T-helper 2 cell treated with Interferon-gamma antibody and Interleukin-4, amounts not matched to agents 5 μg/mL and 100 μg/mL, for 36 hours (primary cell): ENCODE measurements around the gene KCTD19.

Experiments
- DNase-seq: peaks from one replicate; pipeline ENCODE4 v3.0.0; 2021; ENCODE audit warnings: low spot score
- H3K27ac Mint-ChIP-seq: one replicate; pipeline ENCODE4 v1.8.0; 2021; ENCODE audit warnings: mild to moderate bottlenecking, mixed read lengths
- H3K27me3 Mint-ChIP-seq: one replicate; pipeline ENCODE4 v1.8.0; 2021; ENCODE audit warnings: low read depth, mixed read lengths
- H3K36me3 Mint-ChIP-seq: one replicate; pipeline ENCODE4 v1.8.0; 2021; ENCODE audit warnings: low read depth, mixed read lengths
- H3K4me1 Mint-ChIP-seq: one replicate; pipeline ENCODE4 v1.8.0; 2021; ENCODE audit warnings: low read depth, mixed read lengths
- H3K4me3 Mint-ChIP-seq: one replicate; pipeline ENCODE4 v1.8.0; 2022; ENCODE audit warnings: mild to moderate bottlenecking, moderate library complexity, mixed read lengths
- H3K9me3 Mint-ChIP-seq: one replicate; pipeline ENCODE4 v1.8.0; 2021; ENCODE audit warnings: mixed read lengths

KCTD19 gene

DNA sequence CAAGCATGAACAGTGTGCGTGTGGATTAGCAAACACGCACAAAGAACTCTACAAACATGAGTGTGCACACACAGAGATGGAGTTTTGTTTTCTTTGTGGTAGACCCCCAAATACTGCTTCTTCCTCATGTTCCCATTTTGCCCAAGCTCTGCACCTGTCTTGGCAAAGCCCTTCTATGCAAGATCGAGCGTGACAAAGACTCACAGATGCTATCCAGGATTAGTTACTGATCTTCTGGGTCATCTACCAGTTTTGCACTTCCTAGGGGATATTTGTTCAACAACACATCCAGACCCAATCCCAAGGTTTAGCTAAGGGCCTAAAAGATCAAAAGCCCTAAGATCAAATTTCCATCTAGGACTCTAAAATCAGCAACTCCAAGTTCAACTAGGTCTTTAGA, 16.1 kb upstream of the KCTD19 start:
- Mint-ChIP-seq H3K9me3 (no peaks in the 10 kb centered on the region), H3K27ac (no peak overlapping the region), H3K4me3 (no peak overlapping the region), H3K27me3 (peaks cover 7% of the 10 kb centered on the region), H3K4me1 (no peaks in the 10 kb centered on the region), H3K36me3 (no peaks in the 10 kb centered on the region)
- DNase-seq = no peak

- Mint-ChIP-seq H3K27me3 (peaks cover 6% of the 10 kb centered on the region), H3K4me3 (no peak overlapping the region), H3K27ac (no peak overlapping the region), H3K4me1 (no peaks in the 10 kb centered on the region), H3K9me3 (no peaks in the 10 kb centered on the region), H3K36me3 (no peaks in the 10 kb centered on the region)
- no peak for DNase-seq
Measured at GRCh38 chr16:67341250-67341649, 14.7 kb upstream of the KCTD19 start.

DNA sequence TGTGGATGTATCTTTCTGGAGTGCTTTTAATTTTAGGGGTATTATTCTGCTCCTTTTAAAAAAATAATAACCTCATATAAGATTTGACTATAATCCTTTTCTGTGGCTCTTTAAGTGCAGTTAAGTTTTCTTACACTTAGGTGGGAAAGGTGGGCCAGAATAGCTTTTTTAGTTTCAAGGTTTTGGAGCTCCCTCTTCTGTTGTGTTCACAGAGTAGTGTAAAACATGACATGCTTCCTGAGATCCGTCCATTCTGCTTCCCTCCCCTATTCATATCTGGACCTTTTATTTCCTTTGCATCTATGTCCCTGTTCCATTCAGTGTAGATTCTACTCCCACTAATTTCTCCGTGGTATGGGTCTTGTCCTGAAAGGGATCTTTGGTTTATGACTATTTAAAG, 12.9 kb upstream of the KCTD19 start:
- Mint-ChIP-seq H3K4me3 (no peak overlapping the region), H3K27ac (no peak overlapping the region), H3K27me3 (peaks cover 4% of the 10 kb centered on the region), H3K4me1 (no peaks in the 10 kb centered on the region), H3K9me3 (peaks cover 4% of the 10 kb centered on the region), H3K36me3 (no peaks in the 10 kb centered on the region)
- no peak for DNase-seq

DNA sequence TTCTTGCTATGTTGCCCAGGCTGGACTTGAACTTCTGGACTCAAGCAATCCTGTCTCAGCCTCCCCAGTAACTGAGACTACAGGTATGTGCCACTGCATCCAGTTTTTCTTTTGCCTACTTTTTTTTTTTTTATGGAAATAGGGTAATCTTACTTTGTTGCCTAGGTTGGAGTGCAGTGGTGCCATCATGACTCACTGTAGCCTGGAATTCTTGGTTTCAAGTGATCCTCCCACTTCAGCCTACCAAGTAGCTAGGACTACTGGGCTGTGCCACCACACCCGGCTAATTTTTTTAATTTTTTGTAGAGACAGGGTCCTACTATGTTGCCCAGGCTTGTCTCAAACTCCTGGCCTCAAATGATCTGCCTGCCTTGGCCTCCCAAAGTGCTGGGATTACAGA, 10.1 kb upstream of the KCTD19 start:
- Mint-ChIP-seq H3K4me1 (no peaks in the 10 kb centered on the region), H3K9me3 (peaks cover 4% of the 10 kb centered on the region), H3K36me3 (no peaks in the 10 kb centered on the region), H3K27me3 (peaks cover 2% of the 10 kb centered on the region), H3K4me3 (no peak overlapping the region), H3K27ac (no peak overlapping the region)
- no peak for DNase-seq

DNA sequence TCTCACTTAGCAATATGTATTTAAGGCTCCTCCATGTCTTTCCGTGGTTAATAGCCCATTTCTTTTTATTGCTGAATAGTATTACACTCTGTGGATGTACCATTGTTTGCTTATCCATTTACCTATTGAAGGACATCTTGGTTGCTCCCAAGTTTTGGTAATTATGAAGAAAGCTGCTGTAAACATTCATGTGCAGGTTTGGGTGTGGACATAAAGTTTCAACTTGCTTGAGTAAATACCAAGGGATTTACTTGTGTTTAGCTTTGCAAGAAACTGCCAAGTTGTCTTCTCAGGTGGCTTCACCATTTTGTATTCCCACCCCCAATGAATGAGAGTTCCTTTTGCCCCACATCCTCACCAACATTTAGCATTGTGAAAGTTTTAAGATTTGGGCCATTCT, 9.6 kb upstream of the KCTD19 start:
- H3K36me3 Mint-ChIP-seq = no peaks in the 10 kb centered on the region
- peaks cover 2% of the 10 kb centered on the region for H3K27me3 Mint-ChIP-seq
- no peak overlapping the region for H3K27ac Mint-ChIP-seq
- H3K4me3 Mint-ChIP-seq = no peak overlapping the region
- DNase-seq = no peak
- H3K4me1 Mint-ChIP-seq = no peaks in the 10 kb centered on the region
- H3K9me3 Mint-ChIP-seq = peaks cover 4% of the 10 kb centered on the region

GRCh38 chr16:67333315-67333714, 6.8 kb upstream of the KCTD19 start:
- Mint-ChIP-seq H3K27ac (no peak overlapping the region), H3K9me3 (peaks cover 4% of the 10 kb centered on the region), H3K27me3 (peaks cover 7% of the 10 kb centered on the region), H3K4me3 (no peak overlapping the region), H3K4me1 (no peaks in the 10 kb centered on the region), H3K36me3 (no peaks in the 10 kb centered on the region)
- no peak for DNase-seq

DNA sequence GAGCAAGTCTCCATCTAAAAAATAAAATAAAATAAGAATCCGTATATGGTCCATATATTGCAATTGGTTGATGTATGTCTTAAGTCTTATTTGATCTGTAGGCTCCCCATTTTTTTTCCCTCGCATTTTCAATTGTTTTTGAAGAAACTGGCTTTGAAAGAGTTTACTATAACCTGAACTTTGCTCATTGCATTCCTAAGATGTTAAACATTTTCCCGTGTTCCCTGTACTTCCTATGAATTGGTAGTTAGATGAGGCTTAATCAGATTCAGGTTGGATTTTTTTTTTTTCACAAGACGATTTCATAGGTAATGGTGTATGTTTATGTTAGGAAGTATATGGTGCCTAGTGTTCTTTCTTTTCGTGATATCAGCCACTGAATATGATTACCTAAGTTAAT, 3.4 kb upstream of the KCTD19 start:
- peaks cover 4% of the 10 kb centered on the region for H3K9me3 Mint-ChIP-seq
- H3K36me3 Mint-ChIP-seq = peaks cover 2% of the 10 kb centered on the region
- H3K4me3 Mint-ChIP-seq = no peak overlapping the region
- no peak overlapping the region for H3K27ac Mint-ChIP-seq
- H3K27me3 Mint-ChIP-seq = peaks cover 27% of the 10 kb centered on the region
- no peak for DNase-seq
- H3K4me1 Mint-ChIP-seq = peaks cover 7% of the 10 kb centered on the region

DNA sequence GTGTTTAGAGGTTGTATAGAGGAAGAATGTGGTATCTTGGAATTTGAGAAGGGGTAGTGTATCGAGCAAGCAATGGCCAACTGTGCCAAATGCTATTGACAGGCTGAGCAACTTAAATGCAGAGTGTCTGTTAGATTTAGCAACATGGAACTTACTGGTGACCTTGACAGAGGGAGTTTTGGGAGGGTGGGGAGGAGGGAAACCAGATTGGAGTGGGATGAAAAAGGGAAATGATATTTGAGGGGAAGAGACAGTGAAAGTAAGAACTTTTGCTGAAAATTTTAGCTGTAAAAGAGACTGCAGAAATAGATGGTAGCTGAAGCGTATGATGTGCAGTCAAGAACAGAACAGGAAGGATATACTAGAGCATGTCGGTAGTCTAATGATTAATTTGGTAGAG, 1.2 kb upstream of the KCTD19 start:
- no peak overlapping the region for H3K4me3 Mint-ChIP-seq
- no peak for DNase-seq
- no peaks in the 10 kb centered on the region for H3K9me3 Mint-ChIP-seq
- H3K27me3 Mint-ChIP-seq = peaks cover 44% of the 10 kb centered on the region
- no peak overlapping the region for H3K27ac Mint-ChIP-seq
- peaks cover 7% of the 10 kb centered on the region for H3K4me1 Mint-ChIP-seq
- peaks cover 2% of the 10 kb centered on the region for H3K36me3 Mint-ChIP-seq

GRCh38 chr16:67326115-67326471, 448 bp downstream of the KCTD19 start:
- peaks cover 48% of the 10 kb centered on the region for H3K27me3 Mint-ChIP-seq
- H3K27ac Mint-ChIP-seq = peak overlapping the region; percentile 65
- peaks cover 7% of the 10 kb centered on the region for H3K4me1 Mint-ChIP-seq
- peak overlapping the region; percentile 94 for H3K4me3 Mint-ChIP-seq
- no peak for DNase-seq
- H3K36me3 Mint-ChIP-seq = peaks cover 2% of the 10 kb centered on the region
- no peaks in the 10 kb centered on the region for H3K9me3 Mint-ChIP-seq

DNA sequence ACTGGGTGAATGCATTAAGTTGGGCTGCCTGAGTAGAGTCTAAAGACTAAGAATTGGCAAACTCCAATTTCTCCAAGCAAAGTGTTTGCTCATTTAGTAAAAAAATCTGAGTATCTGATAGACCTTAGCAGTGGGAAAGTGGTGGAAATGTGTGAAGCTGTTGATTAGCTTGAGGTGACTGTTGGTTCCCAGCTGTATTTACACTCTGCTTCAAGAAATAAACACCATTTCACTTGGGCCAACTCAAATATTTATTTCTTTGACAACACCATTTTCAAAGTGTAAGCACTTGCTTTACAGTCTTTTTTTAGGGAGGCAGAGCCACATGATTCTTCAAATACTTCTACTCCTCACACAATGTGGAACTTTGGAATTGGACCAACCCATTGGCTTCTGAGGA, 8.7 kb downstream of the KCTD19 start:
- Mint-ChIP-seq H3K4me1 (peaks cover 3% of the 10 kb centered on the region), H3K36me3 (no peaks in the 10 kb centered on the region), H3K27me3 (peaks cover 14% of the 10 kb centered on the region), H3K27ac (no peak overlapping the region), H3K4me3 (no peak overlapping the region), H3K9me3 (no peaks in the 10 kb centered on the region)
- DNase-seq = no peak

DNA sequence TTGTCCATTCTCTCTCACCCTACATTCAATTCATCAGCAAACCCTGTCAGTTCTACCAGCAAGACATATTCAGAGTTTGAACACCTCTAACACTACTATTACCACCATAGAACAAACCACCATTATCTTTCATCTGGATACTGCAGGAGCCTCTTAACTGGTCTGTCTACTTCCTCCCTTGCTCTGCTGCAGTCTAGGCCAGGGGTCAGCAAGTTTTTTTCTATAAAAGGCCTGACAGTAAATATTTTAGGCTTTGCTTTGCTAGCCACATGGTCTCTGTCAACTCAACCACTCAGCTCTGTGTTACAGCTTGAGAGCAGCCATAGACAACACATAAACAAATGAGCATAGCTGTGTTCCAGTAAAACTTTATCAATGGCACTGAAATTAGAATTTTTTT, 13.8 kb downstream of the KCTD19 start:
- no peaks in the 10 kb centered on the region for H3K9me3 Mint-ChIP-seq
- peak overlapping the region; percentile 79 for H3K27ac Mint-ChIP-seq
- H3K36me3 Mint-ChIP-seq = no peaks in the 10 kb centered on the region
- no peak for DNase-seq
- H3K4me1 Mint-ChIP-seq = peaks cover 25% of the 10 kb centered on the region
- no peaks in the 10 kb centered on the region for H3K27me3 Mint-ChIP-seq
- H3K4me3 Mint-ChIP-seq = peak overlapping the region; percentile 21

DNA sequence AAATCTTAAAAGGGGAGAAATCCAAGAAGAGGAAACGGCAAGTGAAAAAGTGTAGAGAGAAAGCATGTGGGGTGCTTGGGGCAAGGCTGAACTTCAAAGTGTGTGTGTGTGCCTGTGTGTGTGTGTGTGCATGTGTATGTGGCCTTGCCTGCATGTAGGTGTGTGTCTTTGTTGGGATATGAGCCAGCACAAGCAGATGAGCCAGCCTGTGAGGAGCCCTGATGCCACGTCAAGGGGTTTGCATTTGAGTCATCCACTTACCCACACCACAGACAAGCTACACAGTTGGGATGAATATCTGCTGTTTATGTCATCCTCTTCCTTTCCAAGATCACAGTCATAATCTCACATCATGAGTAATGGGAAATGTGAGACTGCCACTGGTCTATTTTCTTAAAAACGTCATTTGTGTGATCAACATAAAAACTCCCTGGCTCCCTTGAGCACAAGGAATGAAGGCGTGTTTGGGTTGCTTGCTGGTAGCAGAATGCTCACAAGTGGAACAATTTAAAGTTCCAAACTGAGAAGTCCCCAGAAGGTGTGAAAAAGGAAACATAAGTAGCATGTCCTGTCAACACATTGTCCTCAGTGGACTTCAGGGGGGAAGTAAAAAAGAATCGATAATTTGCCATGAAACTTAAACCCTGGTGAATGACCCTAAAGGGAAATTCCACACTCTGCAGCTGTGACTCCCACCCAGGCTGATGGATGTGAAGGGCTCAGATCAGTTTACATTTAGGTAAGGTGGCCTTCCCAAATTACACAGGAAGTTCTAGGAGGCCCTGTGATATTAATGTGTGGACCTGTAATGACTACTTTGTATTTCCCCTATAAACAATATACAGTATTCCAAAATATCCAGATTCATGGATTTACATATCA, 14.7 kb downstream of the KCTD19 start:
- Mint-ChIP-seq H3K36me3 (no peaks in the 10 kb centered on the region), H3K27me3 (no peaks in the 10 kb centered on the region), H3K9me3 (no peaks in the 10 kb centered on the region), H3K4me3 (peak overlapping the region; percentile 4), H3K27ac (peak overlapping the region; percentile 82), H3K4me1 (peaks cover 25% of the 10 kb centered on the region)
- DNase-seq = peak; percentile 94

GRCh38 chr16:67310561-67310960, 16.0 kb downstream of the KCTD19 start:
- H3K36me3 Mint-ChIP-seq = no peaks in the 10 kb centered on the region
- H3K27ac Mint-ChIP-seq = no peak overlapping the region
- no peaks in the 10 kb centered on the region for H3K9me3 Mint-ChIP-seq
- peaks cover 25% of the 10 kb centered on the region for H3K4me1 Mint-ChIP-seq
- H3K4me3 Mint-ChIP-seq = no peak overlapping the region
- no peaks in the 10 kb centered on the region for H3K27me3 Mint-ChIP-seq
- no peak for DNase-seq

DNA sequence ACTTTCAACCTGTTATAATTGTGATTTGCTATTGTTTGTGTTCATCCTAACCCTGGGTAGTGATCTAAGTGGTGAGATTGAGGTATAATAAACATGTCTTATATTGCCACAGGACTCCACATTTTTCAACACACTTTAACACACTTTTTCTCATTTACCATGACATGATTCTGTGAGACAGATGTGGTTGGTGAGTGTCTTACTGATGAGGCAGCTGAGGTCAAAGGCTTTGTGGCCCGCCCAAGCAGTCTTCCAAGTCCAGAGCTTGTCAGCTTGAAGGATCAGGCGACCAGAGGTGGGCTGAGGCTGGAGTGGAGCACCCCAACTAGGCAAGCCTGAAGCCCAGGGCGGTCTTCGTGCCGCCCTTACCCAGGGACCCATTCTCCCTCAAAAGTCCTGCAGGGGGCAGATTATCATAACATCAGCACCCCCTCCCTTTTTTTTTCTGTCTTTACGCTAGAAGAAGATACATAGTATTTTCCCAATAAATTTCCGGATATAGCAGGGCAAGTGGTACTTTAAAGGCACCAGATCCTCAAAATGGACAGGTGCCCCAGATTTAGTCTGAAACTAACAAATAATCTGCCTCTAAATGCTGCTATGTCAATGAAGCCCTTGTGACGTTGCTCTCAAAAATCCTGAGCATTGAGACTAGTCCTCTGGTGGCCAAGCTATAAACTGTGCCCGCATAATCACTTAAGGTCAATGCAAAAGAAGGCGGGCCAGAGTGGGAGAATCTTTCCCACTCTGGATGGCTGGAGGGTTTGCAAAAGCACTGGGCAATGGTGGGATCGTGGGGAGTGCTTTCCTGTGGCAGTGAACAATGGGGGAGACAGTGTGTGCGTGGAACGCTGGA, 21.1 kb downstream of the KCTD19 start:
- Mint-ChIP-seq H3K36me3 (no peaks in the 10 kb centered on the region), H3K9me3 (no peaks in the 10 kb centered on the region), H3K27me3 (no peaks in the 10 kb centered on the region), H3K4me3 (no peak overlapping the region), H3K4me1 (peaks cover 4% of the 10 kb centered on the region), H3K27ac (no peak overlapping the region)
- DNase-seq = no peak
